HCT116 (cell line): ENCODE data around the gene ARHGEF11.

ENCODE experiments used
- CTCF ChIP-seq, 3 experiments: fragments of 200-600 bp in 1 of 3; sonication (generic) in 1 of 3; IDR thresholded peaks in 2 of 3; conservative IDR thresholded peaks in 1 of 3; 2 replicates each; pipeline ENCODE4 v1.5.1; 2012 to 2017; ENCODE audit warnings: low read depth in 2 of 3, low read length in 2 of 3, antibody characterized with exemption in 1 of 3, borderline replicate concordance in 1 of 3, control low read depth in 1 of 3, mild to moderate bottlenecking in 1 of 3, mixed read lengths in 1 of 3, mixed run types in 1 of 3, moderate library complexity in 1 of 3; ENCODE audit not compliant: insufficient read depth in 1 of 3
- EGR1 ChIP-seq: IDR thresholded peaks from 2 replicates; pipeline ENCODE4 v1.6.1; 2012; ENCODE audit warnings: low read depth
- EZH2 ChIP-seq: fragments of 200-600 bp; sonication (generic); IDR thresholded peaks from 2 replicates; pipeline ENCODE4 v1.6.1; 2017; ENCODE audit warnings: antibody characterized with exemption, mixed run types
- FOSL1 ChIP-seq: IDR thresholded peaks from 2 replicates; pipeline ENCODE4 v1.6.1; 2012; ENCODE audit warnings: low read depth
- JUND ChIP-seq: IDR thresholded peaks from 2 replicates; pipeline ENCODE4 v1.6.1; 2012
- MAX ChIP-seq: IDR thresholded peaks from 2 replicates; pipeline ENCODE4 v1.6.1; 2012
- POLR2A ChIP-seq: IDR thresholded peaks from 2 replicates; pipeline ENCODE4 v1.7.0; 2011; ENCODE audit warnings: borderline replicate concordance; ENCODE audit not compliant: insufficient read depth, insufficient read length; ENCODE audit errors: extremely low read depth
- POLR2AphosphoS5 ChIP-seq: IDR thresholded peaks from 2 replicates; pipeline ENCODE4 v1.6.1; 2011; ENCODE audit warnings: mild to moderate bottlenecking, low read depth, low read length, moderate library complexity
- ZBTB33 ChIP-seq: IDR thresholded peaks from 2 replicates; pipeline ENCODE4 v1.6.1; 2011; ENCODE audit warnings: mild to moderate bottlenecking, low read length, moderate library complexity; ENCODE audit not compliant: insufficient replicate concordance; ENCODE audit errors: extremely low read depth

GRCh38 chr1:156992215-156992614 is 53.3 kb downstream of the ARHGEF11 start:
- TF ChIP-seq MAX (no peak), POLR2AphosphoS5 (no peak), EGR1 (no peak), JUND (no peak), CTCF (IDR thresholded peaks at IDR 0.05 in 2 of 3, conservative IDR thresholded peaks at IDR 0.05 in 1 of 3; ENCODE audit: borderline replicate concordance in 1 of 3, insufficient read depth in 1 of 3, low read depth in 2 of 3, low read length in 2 of 3) (no peak), EZH2 (no peak), FOSL1 (no peak), POLR2A (no peak), ZBTB33 (no peak)
